ENCODE measurements around the gene NFIA.

The NFIA gene

DNA sequence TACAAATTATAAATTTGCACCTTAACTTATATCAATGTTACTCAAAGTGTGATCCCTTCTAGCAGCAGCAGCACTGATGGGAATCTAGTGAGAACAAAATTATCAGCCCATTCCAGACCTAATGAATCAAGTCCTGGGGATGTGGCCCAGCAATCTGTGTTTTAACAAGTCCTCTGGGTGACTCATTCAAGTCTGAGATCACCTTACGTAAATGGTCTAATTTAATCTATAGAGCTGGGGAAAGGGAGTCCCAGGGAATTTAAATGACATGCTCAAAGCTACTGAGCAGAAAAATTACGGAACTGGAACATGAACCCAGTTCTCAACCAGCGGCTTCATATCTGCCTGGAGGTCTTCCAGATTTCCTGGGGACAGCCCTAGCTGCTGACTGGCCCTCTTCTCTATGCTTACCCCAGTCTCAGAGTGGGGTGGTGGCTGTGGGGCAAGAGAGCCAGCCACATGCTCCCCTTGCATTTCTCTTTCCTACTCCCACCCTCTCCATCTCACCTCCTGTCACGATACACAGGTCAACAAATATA lies 422.6 kb downstream of the NFIA start:
- Histone ChIP-seq H3K36me3 (ENCODE audit: insufficient read depth, low read length) (no peaks in the 10 kb centered on the region), H3K4me3 (no peak overlapping the region), H3K27ac (no peak overlapping the region), H3K9ac (ENCODE audit: insufficient read length) (no peak overlapping the region), H3K9me3 (ENCODE audit: low read depth, low read length) (no peaks in the 10 kb centered on the region)
- no peak for DNase-seq (ENCODE audit: low read depth, low spot score)
- no peak for TF ChIP-seq POLR2AphosphoS5 (IDR thresholded peaks at IDR 0.05; ENCODE audit: borderline replicate concordance, low read depth, low read length)
- TF ChIP-seq EZH2 (IDR thresholded peaks at IDR 0.05) = no peak
- no peak for TF ChIP-seq FOXP2 (optimal IDR thresholded peaks at IDR 0.05; ENCODE audit: control extremely low read depth, extremely low read length, insufficient read depth)

DNA sequence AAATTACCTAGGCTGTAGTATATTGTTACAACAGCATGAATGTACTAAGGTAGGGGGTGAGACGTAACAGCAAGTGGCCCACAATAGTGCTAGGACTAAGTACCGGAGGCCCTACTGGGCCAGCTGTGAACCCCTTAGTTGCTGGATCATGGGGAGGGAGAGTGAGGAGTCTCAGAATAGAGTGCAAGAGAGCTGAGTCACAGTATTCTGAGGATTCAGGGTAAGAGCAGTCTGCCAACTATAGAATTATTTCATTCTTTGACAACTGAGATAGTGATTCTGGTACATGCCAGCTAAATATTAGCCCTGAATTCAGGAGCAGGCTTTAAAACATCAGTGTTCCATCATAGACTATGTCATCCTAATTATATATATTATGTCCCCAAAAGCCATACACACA lies 423.9 kb downstream of the NFIA start:
- no peak for DNase-seq (ENCODE audit: low read depth, low spot score)
- Histone ChIP-seq H3K4me3 (no peak overlapping the region), H3K9ac (ENCODE audit: insufficient read length) (no peak overlapping the region), H3K27ac (no peak overlapping the region), H3K9me3 (ENCODE audit: low read depth, low read length) (no peaks in the 10 kb centered on the region), H3K36me3 (ENCODE audit: insufficient read depth, low read length) (no peaks in the 10 kb centered on the region)
- TF ChIP-seq EZH2 (IDR thresholded peaks at IDR 0.05) (no peak), POLR2AphosphoS5 (IDR thresholded peaks at IDR 0.05; ENCODE audit: borderline replicate concordance, low read depth, low read length) (no peak), FOXP2 (optimal IDR thresholded peaks at IDR 0.05; ENCODE audit: control extremely low read depth, extremely low read length, insufficient read depth) (no peak)

DNA sequence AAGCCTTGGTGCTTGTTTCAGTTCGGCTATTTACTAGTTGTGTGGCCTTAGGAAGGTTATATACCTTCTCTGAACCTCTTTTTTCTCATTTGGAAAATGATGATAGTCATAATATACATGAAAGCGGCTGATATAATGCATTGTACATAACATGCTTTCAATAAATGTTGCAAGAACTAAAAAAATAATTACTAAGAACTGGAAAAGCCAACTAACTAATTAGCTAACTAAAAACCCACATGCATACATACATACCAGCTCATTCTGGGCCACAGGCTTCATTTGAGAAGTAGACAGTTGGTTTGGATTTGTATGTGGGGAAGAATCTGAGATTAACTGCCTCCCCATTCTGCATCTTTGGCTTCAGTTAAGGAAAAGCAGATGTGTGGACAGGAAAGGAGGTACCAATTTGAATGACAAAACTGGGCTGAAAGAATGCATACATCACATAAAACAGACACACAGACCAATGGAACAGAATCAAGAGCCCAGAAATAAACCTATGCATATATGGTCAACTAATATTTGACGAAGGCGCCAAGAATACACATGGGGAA lies 424.7 kb downstream of the NFIA start:
- Histone ChIP-seq H3K36me3 (ENCODE audit: insufficient read depth, low read length) (no peaks in the 10 kb centered on the region), H3K27ac (no peak overlapping the region), H3K9ac (ENCODE audit: insufficient read length) (no peak overlapping the region), H3K9me3 (ENCODE audit: low read depth, low read length) (no peaks in the 10 kb centered on the region), H3K4me3 (no peak overlapping the region)
- no peak for TF ChIP-seq EZH2 (IDR thresholded peaks at IDR 0.05)
- no peak for TF ChIP-seq POLR2AphosphoS5 (IDR thresholded peaks at IDR 0.05; ENCODE audit: borderline replicate concordance, low read depth, low read length)
- TF ChIP-seq FOXP2 (optimal IDR thresholded peaks at IDR 0.05; ENCODE audit: control extremely low read depth, extremely low read length, insufficient read depth) = no peak
- no peak for DNase-seq (ENCODE audit: low read depth, low spot score)
